KOPT-K1 (cell line): ENCODE data around the gene CCSAP.
"Not testable (repeated sequence)": the region's sequence is repeated elsewhere in the genome, so short reads cannot be mapped to it uniquely, and the experiment has no call there.

Experiments
- H3K27ac ChIP-seq: fragments of 200-600 bp; sonication (generic); 2 replicates; pipeline ENCODE4 v1.5.1; 2016; ENCODE audit warnings: antibody characterized with exemption, mild to moderate bottlenecking, low read depth, low read length; ENCODE audit not compliant: poor library complexity, severe bottlenecking
- H3K36me3 ChIP-seq: fragments of 200-600 bp; sonication (generic); 2 replicates; pipeline ENCODE4 v1.5.1; 2017; ENCODE audit warnings: antibody characterized with exemption, mild to moderate bottlenecking, low read length, moderate library complexity; ENCODE audit not compliant: insufficient read depth
- H3K9me3 ChIP-seq: fragments of 200-600 bp; sonication (generic); 2 replicates; pipeline ENCODE4 v1.5.1; 2017; ENCODE audit warnings: antibody characterized with exemption, low read length, mild to moderate bottlenecking; ENCODE audit not compliant: insufficient read depth, poor library complexity, severe bottlenecking

Gene CCSAP

GRCh38 chr1:229342656-229343569 lies at the start of gene CCSAP:
CCSAP (minus strand) TSS chr1:229343047; CDS start chr1:229342465, 582 bp downstream.
- Histone ChIP-seq H3K27ac (peak within 1 kb of the TSS; percentile 99), H3K9me3 (no peaks in the 10 kb centered on the region), H3K36me3 (no peaks in the 10 kb centered on the region)

GRCh38 chr1:229390130-229390529 lies 47.3 kb upstream of the CCSAP start:
- Histone ChIP-seq H3K36me3 (no peaks in the 10 kb centered on the region), H3K9me3 (no peaks in the 10 kb centered on the region), H3K27ac (no peak overlapping the region)

GRCh38 chr1:229388897-229389580 lies 46.2 kb upstream of the CCSAP start:
- no peak overlapping the region for H3K27ac ChIP-seq
- H3K9me3 ChIP-seq: no peaks in the 10 kb centered on the region
- H3K36me3 ChIP-seq: no peaks in the 10 kb centered on the region

GRCh38 chr1:229385853-229386456 lies 43.1 kb upstream of the CCSAP start:
- no peaks in the 10 kb centered on the region for H3K36me3 ChIP-seq
- no peaks in the 10 kb centered on the region for H3K9me3 ChIP-seq
- H3K27ac ChIP-seq: no peak overlapping the region

GRCh38 chr1:229384822-229385221 lies 42.0 kb upstream of the CCSAP start:
- Histone ChIP-seq H3K27ac (no peak overlapping the region), H3K9me3 (no peaks in the 10 kb centered on the region), H3K36me3 (no peaks in the 10 kb centered on the region)

GRCh38 chr1:229383961-229384360 lies 41.1 kb upstream of the CCSAP start:
- no peak overlapping the region for H3K27ac ChIP-seq
- H3K9me3 ChIP-seq: no peaks in the 10 kb centered on the region
- H3K36me3 ChIP-seq: no peaks in the 10 kb centered on the region

- Histone ChIP-seq H3K36me3 (no peaks in the 10 kb centered on the region), H3K9me3 (no peaks in the 10 kb centered on the region), H3K27ac (no peak overlapping the region)
Measured at GRCh38 chr1:229383188-229383587, 40.3 kb upstream of the CCSAP start.

GRCh38 chr1:229381234-229381633 lies 38.4 kb upstream of the CCSAP start:
- Histone ChIP-seq H3K9me3 (no peaks in the 10 kb centered on the region), H3K27ac (no peak overlapping the region)

GRCh38 chr1:229380536-229381160 lies 37.8 kb upstream of the CCSAP start:
- H3K36me3 ChIP-seq: no peaks in the 10 kb centered on the region
- H3K9me3 ChIP-seq: no peaks in the 10 kb centered on the region
- no peak overlapping the region for H3K27ac ChIP-seq

More at GRCh38 chr1:229381234-229381633, 38.4 kb upstream of the CCSAP start:
- H3K36me3 ChIP-seq: no peaks in the 10 kb centered on the region

GRCh38 chr1:229379846-229380245 lies 37.0 kb upstream of the CCSAP start:
- Histone ChIP-seq H3K9me3 (no peaks in the 10 kb centered on the region), H3K27ac (no peak overlapping the region), H3K36me3 (no peaks in the 10 kb centered on the region)

GRCh38 chr1:229378586-229379367 lies 35.9 kb upstream of the CCSAP start:
- H3K9me3 ChIP-seq: no peaks in the 10 kb centered on the region

GRCh38 chr1:229378035-229378434 lies 35.2 kb upstream of the CCSAP start:
- H3K36me3 ChIP-seq, H3K27ac ChIP-seq, H3K9me3 ChIP-seq: not testable (repeated sequence)

More at GRCh38 chr1:229378586-229379367, 35.9 kb upstream of the CCSAP start:
- no peak overlapping the region for H3K27ac ChIP-seq
- H3K36me3 ChIP-seq: no peaks in the 10 kb centered on the region

- Histone ChIP-seq H3K36me3 (no peaks in the 10 kb centered on the region), H3K27ac (no peak overlapping the region), H3K9me3 (no peaks in the 10 kb centered on the region)
Measured at GRCh38 chr1:229377429-229377828, 34.6 kb upstream of the CCSAP start.

GRCh38 chr1:229376521-229376920 lies 33.7 kb upstream of the CCSAP start:
- Histone ChIP-seq H3K36me3 (no peaks in the 10 kb centered on the region), H3K9me3 (no peaks in the 10 kb centered on the region), H3K27ac (no peak overlapping the region)
